ENCODE data around the gene RPL13A.

DNA sequence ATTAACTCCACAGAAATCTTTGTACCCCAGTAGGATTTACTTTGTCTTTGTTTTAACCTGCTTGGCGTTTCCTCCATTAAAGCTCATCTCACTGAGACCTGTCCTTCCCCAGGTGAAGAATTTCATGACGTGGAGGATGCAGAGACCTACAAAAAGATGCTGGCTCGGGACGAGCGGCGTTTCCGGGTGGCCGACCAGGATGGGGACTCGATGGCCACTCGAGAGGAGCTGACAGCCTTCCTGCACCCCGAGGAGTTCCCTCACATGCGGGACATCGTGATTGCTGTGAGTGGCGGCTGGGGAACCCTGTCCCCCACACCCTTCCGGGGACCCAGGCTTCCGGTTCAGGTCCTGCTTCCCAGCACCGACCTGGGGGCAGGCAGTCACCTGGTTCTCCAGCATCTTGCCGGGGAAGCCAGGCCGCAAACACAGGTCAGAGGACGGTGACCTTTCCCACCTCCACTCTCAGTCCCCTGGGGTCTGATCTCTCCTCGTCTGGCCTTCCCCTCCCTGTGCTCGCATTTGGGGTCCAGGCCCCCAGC lies 49.6 kb downstream of the RPL13A start:
- TF ChIP-seq, protein P1, sequence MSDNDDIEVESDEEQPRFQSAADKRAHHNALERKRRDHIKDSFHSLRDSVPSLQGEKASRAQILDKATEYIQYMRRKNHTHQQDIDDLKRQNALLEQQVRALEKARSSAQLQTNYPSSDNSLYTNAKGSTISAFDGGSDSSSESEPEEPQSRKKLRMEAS (IDR thresholded peaks at IDR 0.05) = no peak
- no peak for TF ChIP-seq TAF1 (IDR thresholded peaks at IDR 0.05; ENCODE audit: low read depth)
- TF ChIP-seq REST (IDR thresholded peaks at IDR 0.05; ENCODE audit: low read depth) = no peak
- no peak for TF ChIP-seq RAD21 (IDR thresholded peaks at IDR 0.05; ENCODE audit: low read depth)
- no peak for TF ChIP-seq EP300 (IDR thresholded peaks at IDR 0.05; ENCODE audit: borderline replicate concordance)
- no peak for TF ChIP-seq YY1 (IDR thresholded peaks at IDR 0.05; ENCODE audit: low read depth)
- TF ChIP-seq ZBTB7A (IDR thresholded peaks at IDR 0.05; ENCODE audit: low read depth) = no peak
- no peak for TF ChIP-seq USF1 (IDR thresholded peaks at IDR 0.05)
- no peak for TF ChIP-seq EGR1 (IDR thresholded peaks at IDR 0.05)
- TF ChIP-seq CREB1 (IDR thresholded peaks at IDR 0.05; ENCODE audit: low read depth) = no peak
- TF ChIP-seq CEBPB (IDR thresholded peaks at IDR 0.05) = no peak
- TF ChIP-seq NFIC (IDR thresholded peaks at IDR 0.05) = no peak
- TF ChIP-seq TEAD4 (IDR thresholded peaks at IDR 0.05) = no peak
- no peak for TF ChIP-seq FOXM1 (IDR thresholded peaks at IDR 0.05; ENCODE audit: borderline replicate concordance, low read depth)

All from Ishikawa (cell line).